GM12878 (cell line): ENCODE measurements around the gene LSP1. TPM values are rescaled to one million over a fixed set of nuclear protein-coding genes. Genes with fewer than 3 reads are reported as not detected.

ENCODE experiments used
- ATAC-seq: fragments of 200-7000 bp; cut with Tn5 transposase; 3 replicates; pipeline ENCODE4 v1.9.1; 2020; ENCODE audit warnings: mild to moderate bottlenecking, moderate library complexity
- BruUV-seq: library from RNA; stranded (reverse); fragments of 400-500 nt; replicated peaks from 2 replicates; lab custom pipeline; 2021; lab: Mats Ljungman, UMichigan
- CTCF ChIA-PET: fragments of 300-600 bp; sonication (Branson Sonifier 250); formaldehyde crosslinking; extraction: SDS; loops from one replicate; lab custom pipeline; 2021; ENCODE audit warnings: inconsistent platforms; lab: Yijun Ruan, JAX
- POLR2A ChIA-PET: fragments of 350-600 bp; formaldehyde crosslinking; extraction: SDS; loops from one replicate; lab custom pipeline; 2021; ENCODE audit warnings: inconsistent platforms; lab: Charles Lee
- RAD21 ChIA-PET: fragments of 300-600 bp; sonication (Branson Sonifier 250); formaldehyde crosslinking; loops from one replicate; lab custom pipeline; 2023; ENCODE audit warnings: antibody characterized with exemption; ENCODE audit not compliant: unreplicated experiment; lab: Charles Lee
- SMC1A ChIA-PET: fragments of 300-600 bp; sonication (Branson Sonifier 250); formaldehyde crosslinking; loops from one replicate; lab custom pipeline; 2023; ENCODE audit not compliant: unreplicated experiment, uncharacterized antibody; lab: Charles Lee
- DNase-seq: peaks from one replicate; pipeline ENCODE4 v3.0.0-alpha.2; 2011; ENCODE audit warnings: low read depth, low spot score
- FAIRE-seq: peaks from 3 replicates; lab custom pipeline; 2011; peaks lifted over from hg19 to GRCh38; lab: Jason Lieb, UNC
- H2AFZ ChIP-seq: 2 replicates; pipeline ENCODE4 v1.6.0; 2011; ENCODE audit warnings: low read depth, low read length, control low read depth; ENCODE audit not compliant: control insufficient read depth
- H3K27ac ChIP-seq: 2 replicates; pipeline ENCODE4 v1.5.1; 2011; ENCODE audit warnings: control low read depth; ENCODE audit not compliant: control insufficient read depth, insufficient read depth
- H3K27me3 ChIP-seq, 2 experiments: replicated peaks in 1 of 2; 2 replicates each; pipeline versions ENCODE4 v1.6.0 to v1.6.1; 2011; ENCODE audit warnings: low read length in 1 of 2; ENCODE audit not compliant: control insufficient read depth in 2 of 2, insufficient read depth in 2 of 2
- H3K36me3 ChIP-seq, 2 experiments: 2 replicates each; pipeline ENCODE4 v1.5.1; 2011; ENCODE audit warnings: low read length in 1 of 2; ENCODE audit not compliant: control insufficient read depth in 2 of 2, insufficient read depth in 2 of 2
- H3K4me1 ChIP-seq: 2 replicates; pipeline ENCODE4 v1.6.1; 2011; ENCODE audit warnings: mild to moderate bottlenecking, low read length, moderate library complexity, mixed read lengths; ENCODE audit not compliant: control insufficient read depth, insufficient read depth
- H3K4me2 ChIP-seq: 2 replicates; pipeline ENCODE4 v1.6.0; 2011; ENCODE audit warnings: control low read depth; ENCODE audit not compliant: control insufficient read depth, insufficient read depth
- H3K4me3 ChIP-seq: fragments of 200-600 bp; sonication (generic); 2 replicates; pipeline ENCODE4 v1.5.1; 2016
- H3K79me2 ChIP-seq: 2 replicates; pipeline ENCODE4 v1.6.0; 2011; ENCODE audit warnings: low read length; ENCODE audit not compliant: control insufficient read depth, insufficient read depth
- H3K9ac ChIP-seq: 2 replicates; pipeline ENCODE4 v1.8.0; 2011; ENCODE audit warnings: low read length, control low read depth, mixed read lengths; ENCODE audit not compliant: control insufficient read depth, insufficient read depth
- H3K9me3 ChIP-seq: replicated peaks from 3 replicates; pipeline ENCODE4 v1.5.1; 2011; ENCODE audit warnings: mild to moderate bottlenecking, low read length; ENCODE audit not compliant: control insufficient read depth, insufficient read depth
- H4K20me1 ChIP-seq: 2 replicates; pipeline ENCODE4 v1.6.0; 2011; ENCODE audit not compliant: control insufficient read depth, insufficient read depth
- CHD2 ChIP-seq: IDR thresholded peaks from 2 replicates; pipeline ENCODE4 v1.6.1; 2011; ENCODE audit warnings: low read depth, low read length, improper control_type of control experiment, borderline replicate concordance
- EED ChIP-seq: sonication (generic); IDR thresholded peaks from 2 replicates; pipeline ENCODE4 v1.6.1; 2016; ENCODE audit warnings: antibody characterized with exemption, low read depth
- GABPA ChIP-seq: IDR thresholded peaks from 2 replicates; pipeline ENCODE4 v1.6.1; 2014; ENCODE audit warnings: antibody characterized with exemption, low read depth, mild to moderate bottlenecking, inconsistent platforms
- IKZF2 ChIP-seq, 2 experiments: fragments of 450-650 bp; IDR thresholded peaks; 2 replicates each; pipeline ENCODE4 v1.6.1; 2017; ENCODE audit warnings: mild to moderate bottlenecking in 2 of 2, moderate library complexity in 2 of 2
- JUND ChIP-seq: IDR thresholded peaks from 2 replicates; pipeline ENCODE4 v1.6.1; 2012; ENCODE audit warnings: low read depth, mild to moderate bottlenecking, low read length, improper control_type of control experiment, moderate library complexity
- KDM1A ChIP-seq: fragments of 200-600 bp; sonication (generic); IDR thresholded peaks from 2 replicates; pipeline ENCODE4 v1.6.1; 2016; ENCODE audit warnings: borderline replicate concordance
- PAX5 ChIP-seq: IDR thresholded peaks from 2 replicates; pipeline ENCODE4 v1.6.1; 2011; ENCODE audit warnings: low read depth, low read length, borderline replicate concordance
- POLR2AphosphoS5 ChIP-seq: IDR thresholded peaks from 2 replicates; pipeline ENCODE4 v1.6.1; 2011; ENCODE audit warnings: mild to moderate bottlenecking, low read length, inconsistent platforms
- POU2F2 ChIP-seq: IDR thresholded peaks from 3 replicates; pipeline ENCODE4 v1.6.1; 2011; ENCODE audit warnings: low read depth, mild to moderate bottlenecking, low read length, borderline replicate concordance
- RAD21 ChIP-seq: IDR thresholded peaks from 2 replicates; pipeline ENCODE4 v1.6.1; 2011; ENCODE audit warnings: mild to moderate bottlenecking, low read depth, low read length, moderate library complexity; ENCODE audit not compliant: insufficient read depth
- TAF1 ChIP-seq: IDR thresholded peaks from 2 replicates; pipeline ENCODE4 v1.6.1; 2011; ENCODE audit warnings: mild to moderate bottlenecking, low read depth, low read length, borderline replicate concordance
- TCF7 ChIP-seq: IDR thresholded peaks from 2 replicates; pipeline ENCODE4 v1.6.1; 2014; ENCODE audit warnings: antibody characterized with exemption, borderline replicate concordance
- WRNIP1 ChIP-seq: IDR thresholded peaks from 2 replicates; pipeline ENCODE4 v1.6.1; 2011; ENCODE audit warnings: low read depth, low read length, improper control_type of control experiment, borderline replicate concordance
- ZNF24 ChIP-seq: fragments of 450-650 bp; IDR thresholded peaks from 2 replicates; pipeline ENCODE4 v1.6.1; 2017; ENCODE audit warnings: antibody characterized with exemption, mild to moderate bottlenecking
- WGBS: methylation state at CpG from one replicate; pipeline ENCODE4 v1.1.6; 2016; ENCODE audit warnings: low lambda C conversion rate; ENCODE audit not compliant: insufficient replicate concordance, insufficient coverage; ENCODE audit errors: missing lambda C conversion rate; 5-methylcytosine and 5-hydroxymethylcytosine counted together
- in situ Hi-C: fragments of 300-500 bp; cut with MboI; formaldehyde crosslinking; loops from 9 replicates; pipeline ENCODE4 v1.14.3; 2018; ENCODE audit warnings: mixed read lengths
- intact Hi-C: fragments of 100-400 bp; cut with micrococcal nuclease; formaldehyde crosslinking; loops from one replicate; pipeline ENCODE4 v1.14.2; 2022; ENCODE audit not compliant: unreplicated experiment
- polyA plus RNA-seq, 11 experiments: library from polyadenylated mRNA; depleted of rRNA in 4 of 11; unstranded in 6 of 11; stranded (reverse) in 5 of 11; fragments of >200 nt; fragmentation: Nextera tagmentation in 4 of 11; fragmentation: Illumina TruSeq in 1 of 11; extraction: Ambion mirVana in 4 of 11; extraction: Trizol in 1 of 11; gene quantifications; 1 replicate in 1 of 11; 2 replicates in 10 of 11; pipeline versions ENCODE4 v1.2.1 to v1.2.3, GENCODE V29; 2011 to 2016; ENCODE audit warnings: inconsistent platforms in 2 of 11, missing spikeins in 2 of 11, low read depth in 1 of 11
- total RNA-seq, 4 experiments: library from RNA; depleted of rRNA in 3 of 4; stranded (reverse); fragments of >200 nt in 3 of 4; fragmentation: Illumina TruSeq in 1 of 4; extraction: Trizol in 1 of 4; gene quantifications; 2 replicates each; pipeline versions ENCODE4 v1.2.1 to v1.2.3, GENCODE V29; 2013 to 2021
- TF ChIP-seq, protein P1 (sequence below): IDR thresholded peaks from 2 replicates; pipeline ENCODE4 v1.6.1; 2011; ENCODE audit warnings: low read depth, mild to moderate bottlenecking, low read length, moderate library complexity, borderline replicate concordance; ENCODE audit errors: extremely low read depth
- TF ChIP-seq, protein P2 (sequence below): fragments of 450-650 bp; IDR thresholded peaks from 2 replicates; pipeline ENCODE4 v1.6.1; 2018; ENCODE audit warnings: mild to moderate bottlenecking, low read depth, moderate library complexity; ENCODE audit not compliant: partially characterized antibody

The LSP1 gene
- total and polyA plus RNA-seq, 10 of the 15 experiments (the other 5 are each of a cell fraction or from before 2014, with no cell fraction given) = 19.2 to 488 (median 369) TPM

DNA sequence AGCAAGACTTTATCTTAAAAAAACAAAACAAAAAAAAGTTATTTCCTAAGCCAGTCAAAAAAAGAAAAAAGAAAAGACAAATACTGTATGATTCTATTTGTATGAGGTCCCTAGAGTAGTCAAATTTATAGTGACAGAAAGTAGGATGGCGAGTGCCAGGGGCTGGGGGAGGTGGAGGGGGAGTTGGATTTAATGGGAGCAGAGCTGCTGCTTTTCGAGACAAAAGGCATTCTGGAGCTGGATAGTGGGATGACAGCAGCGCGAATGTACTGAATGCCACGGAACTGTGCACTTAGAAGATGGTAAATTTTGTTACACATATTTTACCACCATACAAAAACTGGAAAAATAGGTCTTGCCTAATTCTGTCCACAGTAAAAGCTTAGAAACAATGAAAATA lies 35.9 kb upstream of the LSP1 start (continued):
- TF ChIP-seq, protein P1, sequence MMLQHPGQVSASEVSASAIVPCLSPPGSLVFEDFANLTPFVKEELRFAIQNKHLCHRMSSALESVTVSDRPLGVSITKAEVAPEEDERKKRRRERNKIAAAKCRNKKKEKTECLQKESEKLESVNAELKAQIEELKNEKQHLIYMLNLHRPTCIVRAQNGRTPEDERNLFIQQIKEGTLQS = no peak
- no peak for TF ChIP-seq WRNIP1

DNA sequence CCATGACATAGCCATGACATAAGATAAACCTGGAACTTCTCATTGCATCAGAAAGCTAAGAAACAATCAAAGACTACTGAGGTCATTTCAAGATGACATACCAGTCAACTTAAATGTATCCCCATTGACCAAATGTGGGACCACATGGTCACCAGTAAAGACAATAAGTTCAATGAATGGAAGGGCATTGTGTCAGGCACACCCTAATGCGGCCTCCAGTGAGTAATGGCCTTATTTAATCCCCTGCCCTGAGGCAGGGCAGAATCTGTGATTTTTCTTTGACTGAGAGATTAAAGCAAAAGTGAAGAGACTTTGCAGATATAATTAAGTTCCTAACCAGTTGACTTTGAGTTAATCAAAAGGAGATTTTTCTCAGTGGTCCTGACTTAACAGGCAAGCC lies 35.4 kb upstream of the LSP1 start:
- peaks cover 0 to 1% of the 10 kb centered on the region in 2 experiments; a peak in 1 of 4 replicates for H3K27me3 ChIP-seq
- no peaks in the 10 kb centered on the region for H3K36me3 ChIP-seq
- no peak overlapping the region for H3K4me3 ChIP-seq
- H3K4me2 ChIP-seq = no peak overlapping the region
- no peaks in the 10 kb centered on the region for H3K4me1 ChIP-seq
- DNase-seq = no peak
- RAD21 ChIA-PET = interaction anchor here (1.2 kb wide), 1 partner anchor 124 kb away, joined by 3 read pairs; no protein-coding TSS in a partner anchor
- WGBS = 0% methylated on average over 1 of the region's 1 CpG
- H2AFZ ChIP-seq = no peak overlapping the region
- TF ChIP-seq RAD21 = no peak
- no peak for TF ChIP-seq JUND
- TF ChIP-seq PAX5 = no peak
- TF ChIP-seq TAF1 = no peak
- TF ChIP-seq WRNIP1 = no peak
- no peak for TF ChIP-seq ZNF24
- TF ChIP-seq KDM1A = no peak
- no peak for TF ChIP-seq GABPA
- TF ChIP-seq, protein P2, sequence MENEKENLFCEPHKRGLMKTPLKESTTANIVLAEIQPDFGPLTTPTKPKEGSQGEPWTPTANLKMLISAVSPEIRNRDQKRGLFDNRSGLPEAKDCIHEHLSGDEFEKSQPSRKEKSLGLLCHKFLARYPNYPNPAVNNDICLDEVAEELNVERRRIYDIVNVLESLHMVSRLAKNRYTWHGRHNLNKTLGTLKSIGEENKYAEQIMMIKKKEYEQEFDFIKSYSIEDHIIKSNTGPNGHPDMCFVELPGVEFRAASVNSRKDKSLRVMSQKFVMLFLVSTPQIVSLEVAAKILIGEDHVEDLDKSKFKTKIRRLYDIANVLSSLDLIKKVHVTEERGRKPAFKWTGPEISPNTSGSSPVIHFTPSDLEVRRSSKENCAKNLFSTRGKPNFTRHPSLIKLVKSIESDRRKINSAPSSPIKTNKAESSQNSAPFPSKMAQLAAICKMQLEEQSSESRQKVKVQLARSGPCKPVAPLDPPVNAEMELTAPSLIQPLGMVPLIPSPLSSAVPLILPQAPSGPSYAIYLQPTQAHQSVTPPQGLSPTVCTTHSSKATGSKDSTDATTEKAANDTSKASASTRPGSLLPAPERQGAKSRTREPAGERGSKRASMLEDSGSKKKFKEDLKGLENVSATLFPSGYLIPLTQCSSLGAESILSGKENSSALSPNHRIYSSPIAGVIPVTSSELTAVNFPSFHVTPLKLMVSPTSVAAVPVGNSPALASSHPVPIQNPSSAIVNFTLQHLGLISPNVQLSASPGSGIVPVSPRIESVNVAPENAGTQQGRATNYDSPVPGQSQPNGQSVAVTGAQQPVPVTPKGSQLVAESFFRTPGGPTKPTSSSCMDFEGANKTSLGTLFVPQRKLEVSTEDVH = no peak
- TF ChIP-seq TCF7 = no peak
- TF ChIP-seq CHD2 = no peak
- no peak for TF ChIP-seq EED
- TF ChIP-seq POLR2AphosphoS5 = no peak
- TF ChIP-seq IKZF2 (IDR thresholded peaks at IDR 0.05) = no peak
- no peak for TF ChIP-seq POU2F2
- TF ChIP-seq, all 136 proteins: peak for 0
- no TSS peak for BruUV-seq
- H3K9ac ChIP-seq = no peak overlapping the region
- ATAC-seq = no peak
- H3K79me2 ChIP-seq = no peaks in the 10 kb centered on the region
- no peak overlapping the region for H3K27ac ChIP-seq
- FAIRE-seq = no peak
- in situ Hi-C loops (no loop called here), intact Hi-C loops (no loop called here)
- H3K9me3 ChIP-seq = no peaks in the 10 kb centered on the region; the same call in 2 of the 3 replicates
- CTCF ChIA-PET = interaction anchor here (0.8 to 1.3 kb wide), 2 partner anchors 124 to 165 kb away, joined by 4 to 5 read pairs; no protein-coding TSS in a partner anchor
- SMC1A ChIA-PET = no interaction called here
- H4K20me1 ChIP-seq = no peaks in the 10 kb centered on the region
- POLR2A ChIA-PET = no interaction called here
